ENCODE measurements around the gene FBXW12. TPM values are rescaled to one million over a fixed set of nuclear protein-coding genes. Genes with fewer than 3 reads are reported as not detected.

Gene FBXW12
- total RNA-seq, 4 donors from 2014 or later: not detected

GRCh38 chr3:48422681-48423080 lies 50.7 kb downstream of the FBXW12 start:
- peaks cover 28 to 43% of the 10 kb centered on the region in 2 donors for H3K4me1 ChIP-seq
- no peaks in the 10 kb centered on the region for H3K9me3 ChIP-seq
- 81 to 88% methylated on average over 8 of the region's 8 CpGs for WGBS, 2 donors
- no peaks in the 10 kb centered on the region for H3K27me3 ChIP-seq
- intact Hi-C loops (cut with DNase I): no loop called here
- no peak for DNase-seq
- peaks cover 19 to 26% of the 10 kb centered on the region in 2 donors for H3K36me3 ChIP-seq
- H3K4me3 ChIP-seq (replicated peaks in 1 of 3): no peak overlapping the region
- H3K27ac ChIP-seq: no peak overlapping the region
- TF ChIP-seq POLR2A (IDR thresholded peaks at IDR 0.05): no peak
- TF ChIP-seq, protein P1, sequence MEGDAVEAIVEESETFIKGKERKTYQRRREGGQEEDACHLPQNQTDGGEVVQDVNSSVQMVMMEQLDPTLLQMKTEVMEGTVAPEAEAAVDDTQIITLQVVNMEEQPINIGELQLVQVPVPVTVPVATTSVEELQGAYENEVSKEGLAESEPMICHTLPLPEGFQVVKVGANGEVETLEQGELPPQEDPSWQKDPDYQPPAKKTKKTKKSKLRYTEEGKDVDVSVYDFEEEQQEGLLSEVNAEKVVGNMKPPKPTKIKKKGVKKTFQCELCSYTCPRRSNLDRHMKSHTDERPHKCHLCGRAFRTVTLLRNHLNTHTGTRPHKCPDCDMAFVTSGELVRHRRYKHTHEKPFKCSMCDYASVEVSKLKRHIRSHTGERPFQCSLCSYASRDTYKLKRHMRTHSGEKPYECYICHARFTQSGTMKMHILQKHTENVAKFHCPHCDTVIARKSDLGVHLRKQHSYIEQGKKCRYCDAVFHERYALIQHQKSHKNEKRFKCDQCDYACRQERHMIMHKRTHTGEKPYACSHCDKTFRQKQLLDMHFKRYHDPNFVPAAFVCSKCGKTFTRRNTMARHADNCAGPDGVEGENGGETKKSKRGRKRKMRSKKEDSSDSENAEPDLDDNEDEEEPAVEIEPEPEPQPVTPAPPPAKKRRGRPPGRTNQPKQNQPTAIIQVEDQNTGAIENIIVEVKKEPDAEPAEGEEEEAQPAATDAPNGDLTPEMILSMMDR (IDR thresholded peaks at IDR 0.05): no peak

DNA sequence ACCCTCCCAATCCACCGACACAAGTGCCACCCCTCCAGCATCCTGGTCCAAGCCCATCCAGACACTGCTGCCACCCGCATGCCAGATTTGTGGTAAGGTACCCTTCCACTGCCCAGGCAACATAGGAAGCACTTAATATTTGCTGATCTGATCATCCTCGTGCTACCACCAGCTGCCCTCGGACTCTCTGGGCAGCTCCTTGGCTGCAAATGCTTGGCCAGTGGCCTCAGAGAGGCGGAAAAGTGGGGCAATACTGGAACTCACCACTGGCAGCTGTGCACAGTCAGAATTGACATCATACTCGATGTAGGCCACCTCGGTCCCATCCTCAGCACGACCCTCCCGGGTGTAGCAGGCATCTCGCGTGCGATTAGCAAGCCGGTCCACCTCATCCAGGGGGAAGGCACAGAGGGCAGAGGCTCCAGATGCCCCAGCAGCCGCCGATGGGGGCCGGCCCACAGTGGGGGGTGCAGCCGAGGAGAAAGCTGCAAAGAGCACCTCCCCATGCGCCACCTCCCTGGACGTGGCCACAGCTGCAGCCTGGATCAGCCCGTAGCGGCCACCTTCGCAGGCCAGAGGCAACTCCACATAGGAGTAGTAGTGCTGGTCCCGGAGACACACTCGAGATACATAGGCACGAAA lies 51.3 kb downstream of the FBXW12 start:
- 90 to 91% methylated on average over 21 to 25 of the region's 25 CpGs for WGBS, 2 donors
- Histone ChIP-seq H3K9me3 (no peaks in the 10 kb centered on the region), H3K27ac (no peak overlapping the region), H3K4me1 (peaks cover 35 to 50% of the 10 kb centered on the region in 2 donors), H3K27me3 (no peaks in the 10 kb centered on the region), H3K36me3 (peaks cover 12 to 19% of the 10 kb centered on the region in 2 donors), H3K4me3 (replicated peaks in 1 of 3) (no peak overlapping the region)
- no peak for DNase-seq
- intact Hi-C loops (cut with DNase I): no loop called here
- TF ChIP-seq, protein P1 (IDR thresholded peaks at IDR 0.05): no peak
- TF ChIP-seq POLR2A (IDR thresholded peaks at IDR 0.05): no peak

GRCh38 chr3:48423883-48424695 lies 52.1 kb downstream of the FBXW12 start:
- peak overlapping the region; percentile 94 to 96 (median 95) for H3K27ac ChIP-seq
- peaks cover 40 to 51% of the 10 kb centered on the region in 2 donors for H3K4me1 ChIP-seq
- no peak for TF ChIP-seq POLR2A (IDR thresholded peaks at IDR 0.05)
- TF ChIP-seq, protein P1 (IDR thresholded peaks at IDR 0.05): no peak
- no peaks in the 10 kb centered on the region for H3K9me3 ChIP-seq
- intact Hi-C loops (cut with DNase I): no loop called here
- H3K4me3 ChIP-seq (replicated peaks in 1 of 3): no peak overlapping the region
- DNase-seq: no peak
- peaks cover 5 to 12% of the 10 kb centered on the region in 2 donors for H3K36me3 ChIP-seq
- H3K27me3 ChIP-seq: no peaks in the 10 kb centered on the region
- whole genome bisulfite sequencing, 2 donors: 85 to 90% methylated on average over 7 to 22 of the region's 27 CpGs

DNA sequence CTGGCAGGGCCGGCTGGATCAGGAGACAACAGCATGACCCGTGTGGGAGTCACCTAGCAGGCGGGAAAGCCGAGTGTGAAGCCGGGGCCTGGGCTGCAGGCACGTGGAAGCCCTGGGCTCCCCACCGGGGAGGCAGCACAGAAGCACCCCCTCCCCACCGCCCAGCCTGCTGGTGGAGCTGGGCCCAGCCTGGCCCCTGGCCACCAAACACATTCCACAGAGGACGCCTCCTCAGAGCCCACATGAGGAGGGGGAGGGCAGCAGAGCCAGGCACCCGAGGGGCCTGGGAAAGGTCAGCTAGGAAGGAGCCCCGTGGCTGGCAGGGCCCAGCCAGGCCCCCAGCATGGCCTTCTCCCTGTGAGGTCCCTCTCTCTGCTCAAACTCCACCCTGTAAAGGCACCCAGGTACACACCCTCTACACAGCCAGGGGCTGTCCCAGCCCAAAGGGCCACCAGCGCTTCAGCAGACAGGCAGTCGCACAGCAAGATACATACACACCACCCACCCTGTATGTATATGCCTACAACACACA lies 53.3 kb downstream of the FBXW12 start:
- intact Hi-C loops (cut with DNase I): no loop called here
- H3K27me3 ChIP-seq: no peaks in the 10 kb centered on the region
- H3K4me1 ChIP-seq: peaks cover 45 to 55% of the 10 kb centered on the region in 2 donors
- H3K9me3 ChIP-seq: no peaks in the 10 kb centered on the region
- H3K36me3 ChIP-seq: peaks cover 0 to 4% of the 10 kb centered on the region in 2 donors
- H3K27ac ChIP-seq: peak overlapping the region; percentile 94 to 96 (median 95)
- 26 to 54% methylated on average over 2 to 9 of the region's 13 CpGs for WGBS, 2 donors
- no peak overlapping the region for H3K4me3 ChIP-seq (replicated peaks in 1 of 3)
- peak in 1 of 2 donors; percentile 29 for TF ChIP-seq POLR2A (IDR thresholded peaks at IDR 0.05)
- TF ChIP-seq, protein P1 (IDR thresholded peaks at IDR 0.05): no peak
- DNase-seq: peak; percentile 85 to 89
